K562 (cell line): Measurements from ENCODE around the gene HAP1. TPM values are rescaled to one million over a fixed set of nuclear protein-coding genes. Genes with fewer than 3 reads are reported as not detected.

Source experiments
- CHD1 ChIP-seq: fragments of 200-600 bp; sonication (generic); IDR thresholded peaks from one replicate; pipeline ENCODE4 v1.6.1; 2012; ENCODE audit warnings: mild to moderate bottlenecking, moderate library complexity, low read length, inconsistent platforms
- HMGN3 ChIP-seq: IDR thresholded peaks from 2 replicates; pipeline ENCODE4 v1.6.1; 2011; ENCODE audit warnings: borderline replicate concordance, low read depth, mild to moderate bottlenecking, mixed read lengths, low read length; ENCODE audit not compliant: insufficient read length; ENCODE audit errors: extremely low read depth
- MYC ChIP-seq, 2 experiments: fragments of 250-450 bp in 1 of 2; sonication (Bioruptor Pico) in 1 of 2; IDR thresholded peaks; 2 replicates each; pipeline versions ENCODE4 v1.5.1 to v1.6.1; 2012 to 2021; ENCODE audit warnings: low read depth in 2 of 2, borderline replicate concordance in 1 of 2, improper control_type of control experiment in 1 of 2, low read length in 1 of 2, mild to moderate bottlenecking in 1 of 2, moderate library complexity in 1 of 2
- POLR2AphosphoS2 ChIP-seq: IDR thresholded peaks from 2 replicates; pipeline ENCODE4 v1.6.1; 2012; ENCODE audit warnings: low read length, improper control_type of control experiment
- TEAD1 ChIP-seq, 2 experiments: fragments of 450-650 bp in 1 of 2; sonication (generic) in 1 of 2; formaldehyde crosslinking; IDR thresholded peaks; 2 replicates each; pipeline versions ENCODE4 v1.4.0 to v1.8.0; 2020 to 2022; ENCODE audit warnings: mild to moderate bottlenecking in 2 of 2, missing genetic modification reagents in 1 of 2
- TEAD4 ChIP-seq, 2 experiments: sonication (generic) in 1 of 2; formaldehyde crosslinking in 1 of 2; IDR thresholded peaks; 2 replicates each; pipeline versions ENCODE4 v1.6.1 to v1.8.0; 2012 to 2022; ENCODE audit warnings: borderline replicate concordance in 1 of 2, inconsistent platforms in 1 of 2, low read length in 1 of 2, mild to moderate bottlenecking in 1 of 2, missing genetic modification reagents in 1 of 2
- ZNF551 ChIP-seq: fragments of 250-450 bp; sonication (Bioruptor Pico); IDR thresholded peaks from 2 replicates; pipeline ENCODE4 v1.5.0; 2021; ENCODE audit warnings: mild to moderate bottlenecking, moderate library complexity
- ZNF830 ChIP-seq: fragments of 250-450 bp; sonication (Bioruptor Pico); IDR thresholded peaks from 2 replicates; pipeline ENCODE4 v1.5.0; 2021; ENCODE audit warnings: mild to moderate bottlenecking
- polyA plus RNA-seq, 8 experiments: library from polyadenylated mRNA; depleted of rRNA in 4 of 8; stranded (reverse) in 5 of 8; unstranded in 3 of 8; fragments of >200 nt; fragmentation: Nextera tagmentation in 2 of 8; fragmentation: Illumina TruSeq in 1 of 8; extraction: Ambion mirVana in 2 of 8; extraction: Trizol in 1 of 8; gene quantifications; 2 replicates each; pipeline versions ENCODE4 v1.2.1 to v1.2.3, GENCODE V29; 2011 to 2014; ENCODE audit warnings: inconsistent platforms in 1 of 8, missing spikeins in 1 of 8
- total RNA-seq, 7 experiments: library from RNA; depleted of rRNA in 6 of 7; stranded (reverse); fragments of >200 nt in 6 of 7; fragmentation: Illumina TruSeq in 2 of 7; extraction: Trizol in 2 of 7; gene quantifications; 2 replicates each; pipeline versions ENCODE4 v1.2.1 to v1.2.3, GENCODE V29; 2011 to 2021; ENCODE audit warnings: low replicate concordance in 1 of 7
- TF ChIP-seq, protein P1 (sequence below): fragments of 450-650 bp; formaldehyde crosslinking; IDR thresholded peaks from 2 replicates; pipeline ENCODE4 v1.4.0; 2020; ENCODE audit warnings: mild to moderate bottlenecking, moderate library complexity
- TF ChIP-seq, protein P2 (sequence below): IDR thresholded peaks from 2 replicates; pipeline ENCODE4 v1.6.1; 2014; ENCODE audit warnings: antibody characterized with exemption
- TF ChIP-seq, protein P3 (sequence below): IDR thresholded peaks from 3 replicates; pipeline ENCODE4 v1.6.1; 2011; ENCODE audit warnings: borderline replicate concordance, mild to moderate bottlenecking, moderate library complexity; ENCODE audit not compliant: insufficient read length; ENCODE audit errors: extremely low read depth
- TF ChIP-seq, protein P4 (sequence below): sonication (generic); formaldehyde crosslinking; IDR thresholded peaks from 2 replicates; pipeline ENCODE4 v1.8.1; 2023; ENCODE audit warnings: mild to moderate bottlenecking, missing genetic modification reagents, moderate library complexity
- TF ChIP-seq, protein P5 (sequence below), 2 experiments: IDR thresholded peaks; 2 replicates each; pipeline ENCODE4 v1.6.1; 2012; ENCODE audit warnings: improper control_type of control experiment in 2 of 2, low read depth in 2 of 2, low read length in 2 of 2, borderline replicate concordance in 1 of 2
- TF ChIP-seq, protein P6 (sequence below): fragments of 450-650 bp; IDR thresholded peaks from one replicate; pipeline ENCODE4 v1.6.1; 2018; ENCODE audit warnings: mild to moderate bottlenecking, moderate library complexity; ENCODE audit not compliant: partially characterized antibody

Gene HAP1
- total and polyA plus RNA-seq, 9 of the 15 experiments (the other 6 are each of a cell fraction or from before 2014, with no cell fraction given): under 0.01 to 0.09 (median 0.04) TPM; not detected in 6

DNA sequence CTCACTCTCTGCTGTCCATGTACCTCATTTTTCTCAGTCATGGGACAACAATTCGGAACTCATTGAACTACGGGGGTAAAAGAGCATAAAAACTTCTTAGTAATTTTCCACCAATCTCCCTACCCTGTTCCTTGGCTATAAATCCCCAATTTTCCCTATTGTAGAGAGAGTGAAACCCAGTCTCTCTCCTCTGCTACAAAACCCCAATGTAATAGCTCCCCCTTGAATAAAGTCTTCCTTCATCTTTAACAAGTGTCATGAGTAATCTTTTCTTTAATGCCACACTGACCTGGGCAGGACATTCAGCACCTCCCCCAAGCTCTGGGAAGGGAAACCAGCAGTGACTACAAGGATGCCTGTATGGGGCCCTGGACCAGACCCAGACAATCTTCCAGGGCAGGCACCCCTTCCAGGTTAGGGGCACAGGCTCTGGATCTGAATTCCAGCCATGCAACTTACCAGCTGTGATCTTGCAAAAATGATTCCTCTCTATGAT, 56.0 kb downstream of the HAP1 start (continued):
- TF ChIP-seq MYC (IDR thresholded peaks at IDR 0.05; ENCODE audit: low read depth, low read length) (no peak), MYC (CRISPR knock-in tag; IDR thresholded peaks at IDR 0.05; ENCODE audit: borderline replicate concordance, low read depth) (no peak; the same call in 1 of the 2 replicates), ZNF830 (CRISPR knock-in tag) (peak; percentile 98), POLR2AphosphoS2 (peak; percentile 98), TEAD4 (IDR thresholded peaks at IDR 0.05; ENCODE audit: low read length) (peak; percentile 88), TEAD4 (CRISPR knock-in tag; IDR thresholded peaks at IDR 0.05; ENCODE audit: borderline replicate concordance) (no peak), HMGN3 (no peak), TEAD1 (CRISPR knock-in tag; IDR thresholded peaks at IDR 0.05) (peak in 1 of 2 experiments; percentile 96; a peak in 2 of 4 replicates), CHD1 (no peak), ZNF551 (CRISPR knock-in tag) (peak; percentile 98)
- TF ChIP-seq, protein P1, sequence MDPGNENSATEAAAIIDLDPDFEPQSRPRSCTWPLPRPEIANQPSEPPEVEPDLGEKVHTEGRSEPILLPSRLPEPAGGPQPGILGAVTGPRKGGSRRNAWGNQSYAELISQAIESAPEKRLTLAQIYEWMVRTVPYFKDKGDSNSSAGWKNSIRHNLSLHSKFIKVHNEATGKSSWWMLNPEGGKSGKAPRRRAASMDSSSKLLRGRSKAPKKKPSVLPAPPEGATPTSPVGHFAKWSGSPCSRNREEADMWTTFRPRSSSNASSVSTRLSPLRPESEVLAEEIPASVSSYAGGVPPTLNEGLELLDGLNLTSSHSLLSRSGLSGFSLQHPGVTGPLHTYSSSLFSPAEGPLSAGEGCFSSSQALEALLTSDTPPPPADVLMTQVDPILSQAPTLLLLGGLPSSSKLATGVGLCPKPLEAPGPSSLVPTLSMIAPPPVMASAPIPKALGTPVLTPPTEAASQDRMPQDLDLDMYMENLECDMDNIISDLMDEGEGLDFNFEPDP (CRISPR knock-in tag): peak; percentile 93
- TF ChIP-seq, protein P2, sequence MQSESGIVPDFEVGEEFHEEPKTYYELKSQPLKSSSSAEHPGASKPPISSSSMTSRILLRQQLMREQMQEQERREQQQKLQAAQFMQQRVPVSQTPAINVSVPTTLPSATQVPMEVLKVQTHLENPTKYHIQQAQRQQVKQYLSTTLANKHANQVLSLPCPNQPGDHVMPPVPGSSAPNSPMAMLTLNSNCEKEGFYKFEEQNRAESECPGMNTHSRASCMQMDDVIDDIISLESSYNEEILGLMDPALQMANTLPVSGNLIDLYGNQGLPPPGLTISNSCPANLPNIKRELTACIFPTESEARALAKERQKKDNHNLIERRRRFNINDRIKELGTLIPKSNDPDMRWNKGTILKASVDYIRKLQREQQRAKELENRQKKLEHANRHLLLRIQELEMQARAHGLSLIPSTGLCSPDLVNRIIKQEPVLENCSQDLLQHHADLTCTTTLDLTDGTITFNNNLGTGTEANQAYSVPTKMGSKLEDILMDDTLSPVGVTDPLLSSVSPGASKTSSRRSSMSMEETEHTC: no peak
- TF ChIP-seq, protein P3, sequence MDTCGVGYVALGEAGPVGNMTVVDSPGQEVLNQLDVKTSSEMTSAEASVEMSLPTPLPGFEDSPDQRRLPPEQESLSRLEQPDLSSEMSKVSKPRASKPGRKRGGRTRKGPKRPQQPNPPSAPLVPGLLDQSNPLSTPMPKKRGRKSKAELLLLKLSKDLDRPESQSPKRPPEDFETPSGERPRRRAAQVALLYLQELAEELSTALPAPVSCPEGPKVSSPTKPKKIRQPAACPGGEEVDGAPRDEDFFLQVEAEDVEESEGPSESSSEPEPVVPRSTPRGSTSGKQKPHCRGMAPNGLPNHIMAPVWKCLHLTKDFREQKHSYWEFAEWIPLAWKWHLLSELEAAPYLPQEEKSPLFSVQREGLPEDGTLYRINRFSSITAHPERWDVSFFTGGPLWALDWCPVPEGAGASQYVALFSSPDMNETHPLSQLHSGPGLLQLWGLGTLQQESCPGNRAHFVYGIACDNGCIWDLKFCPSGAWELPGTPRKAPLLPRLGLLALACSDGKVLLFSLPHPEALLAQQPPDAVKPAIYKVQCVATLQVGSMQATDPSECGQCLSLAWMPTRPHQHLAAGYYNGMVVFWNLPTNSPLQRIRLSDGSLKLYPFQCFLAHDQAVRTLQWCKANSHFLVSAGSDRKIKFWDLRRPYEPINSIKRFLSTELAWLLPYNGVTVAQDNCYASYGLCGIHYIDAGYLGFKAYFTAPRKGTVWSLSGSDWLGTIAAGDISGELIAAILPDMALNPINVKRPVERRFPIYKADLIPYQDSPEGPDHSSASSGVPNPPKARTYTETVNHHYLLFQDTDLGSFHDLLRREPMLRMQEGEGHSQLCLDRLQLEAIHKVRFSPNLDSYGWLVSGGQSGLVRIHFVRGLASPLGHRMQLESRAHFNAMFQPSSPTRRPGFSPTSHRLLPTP: no peak
- TF ChIP-seq, protein P4, sequence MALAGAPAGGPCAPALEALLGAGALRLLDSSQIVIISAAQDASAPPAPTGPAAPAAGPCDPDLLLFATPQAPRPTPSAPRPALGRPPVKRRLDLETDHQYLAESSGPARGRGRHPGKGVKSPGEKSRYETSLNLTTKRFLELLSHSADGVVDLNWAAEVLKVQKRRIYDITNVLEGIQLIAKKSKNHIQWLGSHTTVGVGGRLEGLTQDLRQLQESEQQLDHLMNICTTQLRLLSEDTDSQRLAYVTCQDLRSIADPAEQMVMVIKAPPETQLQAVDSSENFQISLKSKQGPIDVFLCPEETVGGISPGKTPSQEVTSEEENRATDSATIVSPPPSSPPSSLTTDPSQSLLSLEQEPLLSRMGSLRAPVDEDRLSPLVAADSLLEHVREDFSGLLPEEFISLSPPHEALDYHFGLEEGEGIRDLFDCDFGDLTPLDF (CRISPR knock-in tag): no peak; the same call in 1 of the 2 replicates
- TF ChIP-seq, protein P5, sequence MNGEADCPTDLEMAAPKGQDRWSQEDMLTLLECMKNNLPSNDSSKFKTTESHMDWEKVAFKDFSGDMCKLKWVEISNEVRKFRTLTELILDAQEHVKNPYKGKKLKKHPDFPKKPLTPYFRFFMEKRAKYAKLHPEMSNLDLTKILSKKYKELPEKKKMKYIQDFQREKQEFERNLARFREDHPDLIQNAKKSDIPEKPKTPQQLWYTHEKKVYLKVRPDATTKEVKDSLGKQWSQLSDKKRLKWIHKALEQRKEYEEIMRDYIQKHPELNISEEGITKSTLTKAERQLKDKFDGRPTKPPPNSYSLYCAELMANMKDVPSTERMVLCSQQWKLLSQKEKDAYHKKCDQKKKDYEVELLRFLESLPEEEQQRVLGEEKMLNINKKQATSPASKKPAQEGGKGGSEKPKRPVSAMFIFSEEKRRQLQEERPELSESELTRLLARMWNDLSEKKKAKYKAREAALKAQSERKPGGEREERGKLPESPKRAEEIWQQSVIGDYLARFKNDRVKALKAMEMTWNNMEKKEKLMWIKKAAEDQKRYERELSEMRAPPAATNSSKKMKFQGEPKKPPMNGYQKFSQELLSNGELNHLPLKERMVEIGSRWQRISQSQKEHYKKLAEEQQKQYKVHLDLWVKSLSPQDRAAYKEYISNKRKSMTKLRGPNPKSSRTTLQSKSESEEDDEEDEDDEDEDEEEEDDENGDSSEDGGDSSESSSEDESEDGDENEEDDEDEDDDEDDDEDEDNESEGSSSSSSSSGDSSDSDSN (IDR thresholded peaks at IDR 0.05; ENCODE audit: borderline replicate concordance in 1 of 2, low read depth in 2 of 2, low read length in 2 of 2): no peak
- TF ChIP-seq, protein P6, sequence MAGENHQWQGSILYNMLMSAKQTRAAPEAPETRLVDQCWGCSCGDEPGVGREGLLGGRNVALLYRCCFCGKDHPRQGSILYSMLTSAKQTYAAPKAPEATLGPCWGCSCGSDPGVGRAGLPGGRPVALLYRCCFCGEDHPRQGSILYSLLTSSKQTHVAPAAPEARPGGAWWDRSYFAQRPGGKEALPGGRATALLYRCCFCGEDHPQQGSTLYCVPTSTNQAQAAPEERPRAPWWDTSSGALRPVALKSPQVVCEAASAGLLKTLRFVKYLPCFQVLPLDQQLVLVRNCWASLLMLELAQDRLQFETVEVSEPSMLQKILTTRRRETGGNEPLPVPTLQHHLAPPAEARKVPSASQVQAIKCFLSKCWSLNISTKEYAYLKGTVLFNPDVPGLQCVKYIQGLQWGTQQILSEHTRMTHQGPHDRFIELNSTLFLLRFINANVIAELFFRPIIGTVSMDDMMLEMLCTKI: no peak
